ENCODE measurements around the gene BRSK1.

Gene BRSK1

DNA sequence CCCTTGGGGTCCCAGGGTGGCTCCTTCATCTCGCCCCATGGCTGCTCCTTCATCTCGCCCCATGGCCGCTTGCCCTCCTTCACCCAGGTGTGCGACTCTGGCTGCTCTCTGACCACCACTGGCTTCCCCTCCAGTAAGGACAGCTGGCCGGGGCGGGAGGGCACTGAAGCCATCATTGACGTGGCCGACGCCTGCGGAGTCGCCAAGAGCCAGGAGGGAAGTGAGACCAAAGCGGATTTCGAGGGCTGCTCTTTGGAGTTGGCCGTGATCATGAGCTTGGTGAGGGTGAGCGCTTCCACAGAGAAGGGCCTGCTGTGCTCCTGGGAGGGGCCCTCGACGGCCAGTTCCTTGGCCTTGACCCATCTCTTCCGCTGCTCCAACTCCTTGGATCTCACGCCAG, 74.7 kb downstream of the BRSK1 start:
- DNase-seq = no peak

GRCh38 chr19:55358943-55359908, 75.4 kb downstream of the BRSK1 start:
- no peak for DNase-seq

DNA sequence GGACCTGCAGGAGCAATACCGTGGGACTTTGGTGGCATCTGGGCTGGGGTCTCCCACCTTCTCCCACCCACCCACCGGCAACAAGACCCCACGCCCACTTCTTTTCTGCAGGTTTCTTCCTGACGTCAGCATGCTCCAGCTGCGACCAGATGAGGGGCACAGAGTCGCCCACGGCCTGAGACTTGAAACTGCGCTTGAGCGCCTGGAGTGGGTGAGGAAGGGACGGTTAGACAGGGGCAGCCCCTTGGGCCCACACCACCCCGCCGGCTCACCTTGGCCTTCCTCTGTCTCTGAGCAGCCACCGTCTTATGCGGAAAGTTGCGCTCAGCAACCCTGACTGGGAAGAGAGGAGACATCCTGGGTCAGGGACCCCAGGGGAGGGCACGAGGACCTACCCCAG, 77.1 kb downstream of the BRSK1 start:
- DNase-seq = no peak
